SK-N-SH (cell line): ENCODE measurements around the gene FGG. TPM values are rescaled to one million over a fixed set of nuclear protein-coding genes. Genes with fewer than 3 reads are reported as not detected.

Source experiments
- CTCF ChIA-PET: fragments of 300-600, 350-600 bp; formaldehyde crosslinking; extraction: SDS; loops from one replicate; lab custom pipeline; 2021; lab: Yijun Ruan, JAX
- POLR2A ChIA-PET: fragments of 350-600 bp; sonication (Branson Sonifier 250); formaldehyde crosslinking; extraction: SDS; loops from one replicate; lab custom pipeline; 2020; ENCODE audit warnings: antibody characterized with exemption, inconsistent platforms; lab: Yijun Ruan, JAX
- DNase-seq: peaks from one replicate; pipeline ENCODE4 v3.0.0; 2012
- H2AFZ ChIP-seq: fragments of 200-600 bp; sonication (generic); 2 replicates; pipeline ENCODE4 v1.8.1; 2016; ENCODE audit warnings: antibody characterized with exemption, mild to moderate bottlenecking, low read depth
- H3F3A ChIP-seq: fragments of 200-600 bp; sonication (generic); replicated peaks from 2 replicates; pipeline ENCODE3; 2016; ENCODE audit warnings: antibody characterized with exemption, mild to moderate bottlenecking; ENCODE audit not compliant: insufficient read depth
- H3K27ac ChIP-seq, 2 experiments: fragments of 200-500 bp in 1 of 2; fragments of 200-600 bp in 1 of 2; sonication (Bioruptor generic) in 1 of 2; sonication (generic), shearing (Covaris generic) in 1 of 2; 2 replicates each; pipeline versions ENCODE4 v1.5.1 to v1.6.1; 2014 to 2016; ENCODE audit warnings: low read depth in 2 of 2, inconsistent platforms in 1 of 2, low read length in 1 of 2, mild to moderate bottlenecking in 1 of 2, mixed read lengths in 1 of 2
- H3K27me3 ChIP-seq: fragments of 200-600 bp; sonication (generic), shearing (Covaris generic); 2 replicates; pipeline ENCODE4 v1.6.1; 2016; ENCODE audit warnings: mixed run types; ENCODE audit not compliant: insufficient read depth
- H3K36me3 ChIP-seq, 2 experiments: fragments of 200-500 bp in 1 of 2; fragments of 200-600 bp in 1 of 2; sonication (Bioruptor generic) in 1 of 2; sonication (generic) in 1 of 2; replicated peaks in 1 of 2; 2 replicates each; pipeline versions ENCODE3 to v1.5.1; 2014 to 2016; ENCODE audit warnings: low read length in 1 of 2, mild to moderate bottlenecking in 1 of 2; ENCODE audit not compliant: insufficient read depth in 2 of 2, control insufficient read depth in 1 of 2
- H3K4me1 ChIP-seq, 2 experiments: fragments of 200-500 bp in 1 of 2; fragments of 200-600 bp in 1 of 2; sonication (Bioruptor generic) in 1 of 2; sonication (generic), shearing (Covaris generic) in 1 of 2; 2 replicates each; pipeline versions ENCODE4 v1.5.1 to v1.6.1; 2014 to 2016; ENCODE audit warnings: low read depth in 1 of 2, low read length in 1 of 2, mixed run types in 1 of 2; ENCODE audit not compliant: insufficient read depth in 2 of 2, control insufficient read depth in 1 of 2
- H3K4me2 ChIP-seq: fragments of 200-600 bp; sonication (generic), shearing (Covaris generic); 2 replicates; pipeline ENCODE4 v1.6.1; 2017; ENCODE audit warnings: mixed run types
- H3K4me3 ChIP-seq, 2 experiments: fragments of 200-500 bp in 1 of 2; fragments of 200-600 bp in 1 of 2; sonication (Bioruptor generic) in 1 of 2; sonication (generic), shearing (Covaris generic) in 1 of 2; 2 replicates each; pipeline versions ENCODE4 v1.5.1 to v1.8.1; 2014 to 2016; ENCODE audit warnings: low read depth in 2 of 2, inconsistent platforms in 1 of 2, low read length in 1 of 2, mild to moderate bottlenecking in 1 of 2, mixed read lengths in 1 of 2, moderate library complexity in 1 of 2
- H3K79me2 ChIP-seq: fragments of 200-600 bp; sonication (generic); 2 replicates; pipeline ENCODE4 v1.8.1; 2017; ENCODE audit warnings: mild to moderate bottlenecking; ENCODE audit not compliant: insufficient read depth
- H3K9ac ChIP-seq: fragments of 200-600 bp; sonication (generic); 2 replicates; pipeline ENCODE4 v1.6.1; 2017; ENCODE audit warnings: mixed run types
- H3K9me2 ChIP-seq: fragments of 200-600 bp; sonication (generic); 2 replicates; pipeline ENCODE4 v1.6.1; 2017; ENCODE audit warnings: mixed run types
- H3K9me3 ChIP-seq: fragments of 200-600 bp; sonication (generic); 2 replicates; pipeline ENCODE4 v1.6.1; 2017; ENCODE audit warnings: mixed run types, mild to moderate bottlenecking, moderate library complexity
- H4K20me1 ChIP-seq: fragments of 200-600 bp; sonication (generic); 2 replicates; pipeline ENCODE4 v1.6.1; 2017; ENCODE audit warnings: mild to moderate bottlenecking, mixed run types; ENCODE audit not compliant: insufficient read depth
- CTCF ChIP-seq: fragments of 200-600 bp; sonication (generic); IDR thresholded peaks from 2 replicates; pipeline ENCODE4 v1.6.1; 2017; ENCODE audit warnings: antibody characterized with exemption, mild to moderate bottlenecking, moderate library complexity
- EZH2phosphoT487 ChIP-seq: fragments of 200-600 bp; sonication (generic); IDR thresholded peaks from 2 replicates; pipeline ENCODE4 v1.6.1; 2017; ENCODE audit warnings: low read depth, mixed run types, mild to moderate bottlenecking, antibody characterized with exemption, moderate library complexity, borderline replicate concordance
- FOXJ3 ChIP-seq: sonication (generic); formaldehyde crosslinking; IDR thresholded peaks from 2 replicates; pipeline ENCODE4 v1.5.1; 2020; ENCODE audit warnings: mild to moderate bottlenecking, missing genetic modification reagents
- GATA2 ChIP-seq: sonication (generic); formaldehyde crosslinking; IDR thresholded peaks from 2 replicates; pipeline ENCODE4 v1.5.0; 2020; ENCODE audit warnings: mild to moderate bottlenecking, missing genetic modification reagents
- JUND ChIP-seq: IDR thresholded peaks from 2 replicates; pipeline ENCODE4 v1.4.0; 2012
- RAD21 ChIP-seq: IDR thresholded peaks from 2 replicates; pipeline ENCODE4 v1.6.1; 2012; ENCODE audit warnings: mild to moderate bottlenecking, low read length
- SMC3 ChIP-seq: IDR thresholded peaks from 2 replicates; pipeline ENCODE4 v1.6.1; 2012; ENCODE audit warnings: low read depth, low read length, improper control_type of control experiment
- USF1 ChIP-seq: IDR thresholded peaks from 2 replicates; pipeline ENCODE4 v1.4.0; 2012; ENCODE audit warnings: low read depth, borderline replicate concordance
- YY1 ChIP-seq: IDR thresholded peaks from 2 replicates; pipeline ENCODE4 v1.4.0; 2012; ENCODE audit warnings: low read depth, mild to moderate bottlenecking
- WGBS: methylation state at CpG from one replicate; pipeline ENCODE4 v1.1.6; 2017; ENCODE audit warnings: low lambda C conversion rate; 5-methylcytosine and 5-hydroxymethylcytosine counted together
- polyA plus RNA-seq, 3 experiments: library from polyadenylated mRNA; depleted of rRNA; stranded (reverse); fragments of >200 nt; gene quantifications; 2 replicates each; pipeline ENCODE4 v1.2.3, GENCODE V29; 2012

The FGG gene
- polyA plus RNA-seq, 1 of the 3 experiments (the other 2 are of a cell fraction) = not detected

- no peak overlapping the region for H3K27ac ChIP-seq
- no peak overlapping the region for H2AFZ ChIP-seq
- peaks cover 5% of the 10 kb centered on the region; the same call in 1 of the 2 replicates for H3K27me3 ChIP-seq
- no peaks in the 10 kb centered on the region for H4K20me1 ChIP-seq
- ChIA-PET CTCF (interaction anchor here (0.7 to 4.1 kb wide), 9 partner anchors 9 to 64 kb away, joined by 3 to 51 read pairs (median 13); partner anchors contain the start of genes FGG and PLRG1), POLR2A (no interaction called here)
- 6% methylated on average over 1 of the region's 1 CpG for WGBS
- DNase-seq = no peak
- H3K4me3 ChIP-seq = no peak overlapping the region
- no peak overlapping the region for H3K4me2 ChIP-seq
- no peaks in the 10 kb centered on the region for H3K9me2 ChIP-seq
- no peaks in the 10 kb centered on the region for H3F3A ChIP-seq
- no peaks in the 10 kb centered on the region for H3K4me1 ChIP-seq
- H3K79me2 ChIP-seq = no peaks in the 10 kb centered on the region
- H3K9me3 ChIP-seq = no peaks in the 10 kb centered on the region
- TF ChIP-seq YY1 = no peak
- TF ChIP-seq GATA2 (CRISPR knock-in tag) = no peak
- TF ChIP-seq JUND = no peak
- TF ChIP-seq RAD21 = no peak
- no peaks in the 10 kb centered on the region for H3K36me3 ChIP-seq
- no peak overlapping the region for H3K9ac ChIP-seq
Observed at GRCh38 chr4:154560419-154560801, 52.0 kb downstream of the FGG start.

- Histone ChIP-seq H3K79me2 (no peaks in the 10 kb centered on the region), H3K4me2 (no peak overlapping the region), H3K27me3 (peaks cover 5% of the 10 kb centered on the region; the same call in 1 of the 2 replicates), H3F3A (no peaks in the 10 kb centered on the region), H3K9ac (no peak overlapping the region), H3K4me1 (no peaks in the 10 kb centered on the region), H3K4me3 (no peak overlapping the region), H4K20me1 (no peaks in the 10 kb centered on the region), H3K27ac (no peak overlapping the region), H2AFZ (no peak overlapping the region), H3K9me2 (no peaks in the 10 kb centered on the region), H3K9me3 (no peaks in the 10 kb centered on the region), H3K36me3 (no peaks in the 10 kb centered on the region)
- DNase-seq = peak; percentile 23
- CTCF ChIA-PET = interaction anchor here (0.5 to 4.1 kb wide), 24 partner anchors 10 to 237 kb away, joined by 3 to 51 read pairs (median 4); partner anchors contain the start of genes FGG and PLRG1
- 21% methylated on average over 9 of the region's 9 CpGs for WGBS
- TF ChIP-seq RAD21 (peak; percentile 76), YY1 (peak; percentile 19; the same call in 1 of the 2 replicates), CTCF (peak; percentile 74), FOXJ3 (CRISPR knock-in tag) (no peak), EZH2phosphoT487 (no peak), SMC3 (0 out of 2 replicates have a peak, but pooled peaks have one; percentile 23), USF1 (no peak)
- POLR2A ChIA-PET = no interaction called here
Observed at GRCh38 chr4:154559494-154560418, 52.7 kb downstream of the FGG start.
